ENCODE measurements around the gene BMERB1. TPM values are rescaled to one million over a fixed set of nuclear protein-coding genes. Genes with fewer than 3 reads are reported as not detected.

Gene BMERB1
- total and polyA plus RNA-seq, 2 experiments from 2014 or later = 17.3 to 28.1 TPM

DNA sequence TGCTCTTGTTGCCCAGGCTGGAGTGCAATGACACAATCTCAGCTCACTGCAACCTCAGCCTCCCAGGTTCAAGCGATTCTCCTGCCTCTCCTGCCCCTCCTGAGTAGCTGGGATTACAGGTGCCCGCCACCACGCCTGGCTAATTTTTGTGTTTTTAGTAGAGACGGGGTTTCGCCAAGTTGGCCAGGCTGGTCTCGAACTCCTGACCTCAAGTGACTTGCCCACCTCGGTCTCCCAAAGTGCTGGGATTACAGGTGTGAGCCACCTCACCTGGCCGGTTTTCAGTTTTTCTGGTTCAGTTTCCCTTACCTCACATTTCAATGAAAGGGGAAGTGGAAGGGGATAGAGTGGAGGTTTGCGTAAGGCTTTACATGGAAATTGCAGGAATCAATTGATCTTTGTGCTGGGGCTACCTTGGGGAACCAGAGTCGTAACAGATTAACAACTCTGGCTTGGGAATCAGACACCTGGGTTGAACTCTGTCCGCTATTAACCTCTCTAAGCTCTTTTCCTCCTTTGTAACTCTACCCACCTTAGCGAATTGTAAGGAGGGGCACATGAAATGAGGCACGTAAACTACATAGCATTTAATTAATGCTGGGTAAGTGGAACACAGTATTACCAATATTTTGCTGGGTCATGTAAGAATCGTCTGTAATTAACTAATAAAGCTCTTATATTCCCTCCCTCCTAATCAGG lies 35.6 kb upstream of the BMERB1 start:
- Histone ChIP-seq H3K4me3 (no peak overlapping the region), H2AFZ (no peak overlapping the region), H3F3A (replicated peaks; ENCODE audit: low read depth) (no peaks in the 10 kb centered on the region; the same call in 1 of the 2 replicates), H3K36me3 (ENCODE audit: insufficient read depth) (no peaks in the 10 kb centered on the region), H3K4me2 (0 out of 2 replicates have a peak overlapping the region, but pooled peaks have one; percentile 26), H3K27ac (ENCODE audit: low read depth) (no peak overlapping the region), H3K27me3 (ENCODE audit: insufficient read depth) (0 out of 2 replicates have a peak, but pooled peaks cover 2% of the 10 kb centered on the region), H3K4me1 (ENCODE audit: insufficient read depth) (peaks cover 12% of the 10 kb centered on the region), H3K9me2 (ENCODE audit: insufficient read depth) (no peaks in the 10 kb centered on the region), H3K79me2 (replicated peaks; ENCODE audit: insufficient read depth) (no peaks in the 10 kb centered on the region), H4K20me1 (replicated peaks; ENCODE audit: insufficient read depth) (no peaks in the 10 kb centered on the region)
- H3K4me3 Mint-ChIP-seq = no peak overlapping the region
- peaks cover 10% of the 10 kb centered on the region; the same call in 2 of the 3 replicates for H3K36me3 Mint-ChIP-seq (ENCODE audit: low read depth)
- H3K27me3 Mint-ChIP-seq (ENCODE audit: insufficient read depth, low read depth, poor library complexity) = peaks cover 12% of the 10 kb centered on the region
- DNase-seq (ENCODE audit: low spot score) = peak; percentile 23
- peaks cover 30% of the 10 kb centered on the region for H3K4me1 Mint-ChIP-seq
- no peak overlapping the region for H3K27ac Mint-ChIP-seq
- no peak for ATAC-seq
- TF ChIP-seq JUNB (IDR thresholded peaks at IDR 0.05; ENCODE audit: unreplicated experiment) = no peak
- TF ChIP-seq, protein P1, sequence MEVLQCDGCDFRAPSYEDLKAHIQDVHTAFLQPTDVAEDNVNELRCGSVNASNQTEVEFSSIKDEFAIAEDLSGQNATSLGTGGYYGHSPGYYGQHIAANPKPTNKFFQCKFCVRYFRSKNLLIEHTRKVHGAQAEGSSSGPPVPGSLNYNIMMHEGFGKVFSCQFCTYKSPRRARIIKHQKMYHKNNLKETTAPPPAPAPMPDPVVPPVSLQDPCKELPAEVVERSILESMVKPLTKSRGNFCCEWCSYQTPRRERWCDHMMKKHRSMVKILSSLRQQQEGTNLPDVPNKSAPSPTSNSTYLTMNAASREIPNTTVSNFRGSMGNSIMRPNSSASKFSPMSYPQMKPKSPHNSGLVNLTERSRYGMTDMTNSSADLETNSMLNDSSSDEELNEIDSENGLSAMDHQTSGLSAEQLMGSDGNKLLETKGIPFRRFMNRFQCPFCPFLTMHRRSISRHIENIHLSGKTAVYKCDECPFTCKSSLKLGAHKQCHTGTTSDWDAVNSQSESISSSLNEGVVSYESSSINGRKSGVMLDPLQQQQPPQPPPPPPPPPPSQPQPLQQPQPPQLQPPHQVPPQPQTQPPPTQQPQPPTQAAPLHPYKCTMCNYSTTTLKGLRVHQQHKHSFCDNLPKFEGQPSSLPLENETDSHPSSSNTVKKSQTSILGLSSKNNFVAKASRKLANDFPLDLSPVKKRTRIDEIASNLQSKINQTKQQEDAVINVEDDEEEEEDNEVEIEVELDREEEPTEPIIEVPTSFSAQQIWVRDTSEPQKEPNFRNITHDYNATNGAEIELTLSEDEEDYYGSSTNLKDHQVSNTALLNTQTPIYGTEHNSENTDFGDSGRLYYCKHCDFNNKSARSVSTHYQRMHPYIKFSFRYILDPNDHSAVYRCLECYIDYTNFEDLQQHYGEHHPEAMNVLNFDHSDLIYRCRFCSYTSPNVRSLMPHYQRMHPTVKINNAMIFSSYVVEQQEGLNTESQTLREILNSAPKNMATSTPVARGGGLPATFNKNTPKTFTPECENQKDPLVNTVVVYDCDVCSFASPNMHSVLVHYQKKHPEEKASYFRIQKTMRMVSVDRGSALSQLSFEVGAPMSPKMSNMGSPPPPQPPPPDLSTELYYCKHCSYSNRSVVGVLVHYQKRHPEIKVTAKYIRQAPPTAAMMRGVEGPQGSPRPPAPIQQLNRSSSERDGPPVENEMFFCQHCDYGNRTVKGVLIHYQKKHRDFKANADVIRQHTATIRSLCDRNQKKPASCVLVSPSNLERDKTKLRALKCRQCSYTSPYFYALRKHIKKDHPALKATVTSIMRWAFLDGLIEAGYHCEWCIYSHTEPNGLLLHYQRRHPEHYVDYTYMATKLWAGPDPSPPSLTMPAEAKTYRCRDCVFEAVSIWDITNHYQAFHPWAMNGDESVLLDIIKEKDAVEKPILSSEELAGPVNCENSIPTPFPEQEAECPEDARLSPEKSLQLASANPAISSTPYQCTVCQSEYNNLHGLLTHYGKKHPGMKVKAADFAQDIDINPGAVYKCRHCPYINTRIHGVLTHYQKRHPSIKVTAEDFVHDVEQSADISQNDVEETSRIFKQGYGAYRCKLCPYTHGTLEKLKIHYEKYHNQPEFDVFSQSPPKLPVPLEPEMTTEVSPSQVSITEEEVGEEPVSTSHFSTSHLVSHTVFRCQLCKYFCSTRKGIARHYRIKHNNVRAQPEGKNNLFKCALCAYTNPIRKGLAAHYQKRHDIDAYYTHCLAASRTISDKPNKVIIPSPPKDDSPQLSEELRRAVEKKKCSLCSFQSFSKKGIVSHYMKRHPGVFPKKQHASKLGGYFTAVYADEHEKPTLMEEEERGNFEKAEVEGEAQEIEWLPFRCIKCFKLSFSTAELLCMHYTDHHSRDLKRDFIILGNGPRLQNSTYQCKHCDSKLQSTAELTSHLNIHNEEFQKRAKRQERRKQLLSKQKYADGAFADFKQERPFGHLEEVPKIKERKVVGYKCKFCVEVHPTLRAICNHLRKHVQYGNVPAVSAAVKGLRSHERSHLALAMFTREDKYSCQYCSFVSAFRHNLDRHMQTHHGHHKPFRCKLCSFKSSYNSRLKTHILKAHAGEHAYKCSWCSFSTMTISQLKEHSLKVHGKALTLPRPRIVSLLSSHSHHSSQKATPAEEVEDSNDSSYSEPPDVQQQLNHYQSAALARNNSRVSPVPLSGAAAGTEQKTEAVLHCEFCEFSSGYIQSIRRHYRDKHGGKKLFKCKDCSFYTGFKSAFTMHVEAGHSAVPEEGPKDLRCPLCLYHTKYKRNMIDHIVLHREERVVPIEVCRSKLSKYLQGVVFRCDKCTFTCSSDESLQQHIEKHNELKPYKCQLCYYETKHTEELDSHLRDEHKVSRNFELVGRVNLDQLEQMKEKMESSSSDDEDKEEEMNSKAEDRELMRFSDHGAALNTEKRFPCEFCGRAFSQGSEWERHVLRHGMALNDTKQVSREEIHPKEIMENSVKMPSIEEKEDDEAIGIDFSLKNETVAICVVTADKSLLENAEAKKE (CRISPR knock-in tag; IDR thresholded peaks at IDR 0.05) = no peak
- no peaks in the 10 kb centered on the region; the same call in 2 of the 3 replicates for H3K9me3 Mint-ChIP-seq

DNA sequence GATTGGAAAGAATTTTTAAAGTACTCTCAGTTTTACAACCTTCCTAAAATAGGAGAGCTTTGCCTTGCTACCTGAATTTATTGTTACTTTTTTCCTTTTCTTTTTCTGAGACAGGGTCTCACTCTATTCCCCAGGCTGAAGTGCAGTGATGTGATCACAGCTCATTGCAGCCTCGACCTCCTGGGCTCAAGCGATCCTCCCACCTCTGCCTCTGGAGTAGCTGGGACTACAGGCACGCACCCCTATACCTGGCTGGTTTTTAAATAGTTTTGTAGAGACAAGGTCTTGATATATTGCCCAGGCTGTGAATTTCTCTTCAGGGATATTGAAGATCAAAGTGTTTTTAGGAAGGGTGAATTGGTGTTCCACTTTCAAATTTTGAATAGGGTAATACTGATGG lies 35.1 kb upstream of the BMERB1 start:
- no peak overlapping the region for H3K4me3 Mint-ChIP-seq
- no peaks in the 10 kb centered on the region; the same call in 2 of the 3 replicates for H3K9me3 Mint-ChIP-seq
- peaks cover 12% of the 10 kb centered on the region for H3K27me3 Mint-ChIP-seq (ENCODE audit: insufficient read depth, low read depth, poor library complexity)

More for the DNA sequence above, 35.1 kb upstream of the BMERB1 start:
- Histone ChIP-seq H3F3A (replicated peaks; ENCODE audit: low read depth) (no peaks in the 10 kb centered on the region; the same call in 1 of the 2 replicates), H3K4me2 (0 out of 2 replicates have a peak overlapping the region, but pooled peaks have one; percentile 26), H4K20me1 (replicated peaks; ENCODE audit: insufficient read depth) (no peaks in the 10 kb centered on the region), H3K4me1 (ENCODE audit: insufficient read depth) (peaks cover 12% of the 10 kb centered on the region), H3K9me2 (ENCODE audit: insufficient read depth) (no peaks in the 10 kb centered on the region), H3K4me3 (no peak overlapping the region), H3K79me2 (replicated peaks; ENCODE audit: insufficient read depth) (no peaks in the 10 kb centered on the region), H3K36me3 (ENCODE audit: insufficient read depth) (no peaks in the 10 kb centered on the region; the same call in 1 of the 2 replicates), H3K27me3 (ENCODE audit: insufficient read depth) (0 out of 2 replicates have a peak, but pooled peaks cover 2% of the 10 kb centered on the region), H3K27ac (ENCODE audit: low read depth) (no peak overlapping the region), H2AFZ (no peak overlapping the region)
- no peak overlapping the region for H3K27ac Mint-ChIP-seq
- H3K36me3 Mint-ChIP-seq (ENCODE audit: low read depth) = peaks cover 10% of the 10 kb centered on the region; the same call in 2 of the 3 replicates
- no peak for DNase-seq (ENCODE audit: low spot score)
- TF ChIP-seq EZH2 (IDR thresholded peaks at IDR 0.05; ENCODE audit: low read depth, unreplicated experiment) (no peak), EZH2phosphoT487 (IDR thresholded peaks at IDR 0.05; ENCODE audit: unreplicated experiment) (no peak), CREB1 (CRISPR knock-in tag; IDR thresholded peaks at IDR 0.05; ENCODE audit: low read depth) (no peak), STAT1 (IDR thresholded peaks at IDR 0.05; ENCODE audit: unreplicated experiment) (no peak), NANOG (IDR thresholded peaks at IDR 0.05; ENCODE audit: borderline replicate concordance) (no peak), JUNB (IDR thresholded peaks at IDR 0.05; ENCODE audit: unreplicated experiment) (no peak)
- TF ChIP-seq, protein P2, sequence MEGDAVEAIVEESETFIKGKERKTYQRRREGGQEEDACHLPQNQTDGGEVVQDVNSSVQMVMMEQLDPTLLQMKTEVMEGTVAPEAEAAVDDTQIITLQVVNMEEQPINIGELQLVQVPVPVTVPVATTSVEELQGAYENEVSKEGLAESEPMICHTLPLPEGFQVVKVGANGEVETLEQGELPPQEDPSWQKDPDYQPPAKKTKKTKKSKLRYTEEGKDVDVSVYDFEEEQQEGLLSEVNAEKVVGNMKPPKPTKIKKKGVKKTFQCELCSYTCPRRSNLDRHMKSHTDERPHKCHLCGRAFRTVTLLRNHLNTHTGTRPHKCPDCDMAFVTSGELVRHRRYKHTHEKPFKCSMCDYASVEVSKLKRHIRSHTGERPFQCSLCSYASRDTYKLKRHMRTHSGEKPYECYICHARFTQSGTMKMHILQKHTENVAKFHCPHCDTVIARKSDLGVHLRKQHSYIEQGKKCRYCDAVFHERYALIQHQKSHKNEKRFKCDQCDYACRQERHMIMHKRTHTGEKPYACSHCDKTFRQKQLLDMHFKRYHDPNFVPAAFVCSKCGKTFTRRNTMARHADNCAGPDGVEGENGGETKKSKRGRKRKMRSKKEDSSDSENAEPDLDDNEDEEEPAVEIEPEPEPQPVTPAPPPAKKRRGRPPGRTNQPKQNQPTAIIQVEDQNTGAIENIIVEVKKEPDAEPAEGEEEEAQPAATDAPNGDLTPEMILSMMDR (conservative IDR thresholded peaks at IDR 0.05; ENCODE audit: low read depth in 2 of 2) = no peak
- TF ChIP-seq, protein P3, sequence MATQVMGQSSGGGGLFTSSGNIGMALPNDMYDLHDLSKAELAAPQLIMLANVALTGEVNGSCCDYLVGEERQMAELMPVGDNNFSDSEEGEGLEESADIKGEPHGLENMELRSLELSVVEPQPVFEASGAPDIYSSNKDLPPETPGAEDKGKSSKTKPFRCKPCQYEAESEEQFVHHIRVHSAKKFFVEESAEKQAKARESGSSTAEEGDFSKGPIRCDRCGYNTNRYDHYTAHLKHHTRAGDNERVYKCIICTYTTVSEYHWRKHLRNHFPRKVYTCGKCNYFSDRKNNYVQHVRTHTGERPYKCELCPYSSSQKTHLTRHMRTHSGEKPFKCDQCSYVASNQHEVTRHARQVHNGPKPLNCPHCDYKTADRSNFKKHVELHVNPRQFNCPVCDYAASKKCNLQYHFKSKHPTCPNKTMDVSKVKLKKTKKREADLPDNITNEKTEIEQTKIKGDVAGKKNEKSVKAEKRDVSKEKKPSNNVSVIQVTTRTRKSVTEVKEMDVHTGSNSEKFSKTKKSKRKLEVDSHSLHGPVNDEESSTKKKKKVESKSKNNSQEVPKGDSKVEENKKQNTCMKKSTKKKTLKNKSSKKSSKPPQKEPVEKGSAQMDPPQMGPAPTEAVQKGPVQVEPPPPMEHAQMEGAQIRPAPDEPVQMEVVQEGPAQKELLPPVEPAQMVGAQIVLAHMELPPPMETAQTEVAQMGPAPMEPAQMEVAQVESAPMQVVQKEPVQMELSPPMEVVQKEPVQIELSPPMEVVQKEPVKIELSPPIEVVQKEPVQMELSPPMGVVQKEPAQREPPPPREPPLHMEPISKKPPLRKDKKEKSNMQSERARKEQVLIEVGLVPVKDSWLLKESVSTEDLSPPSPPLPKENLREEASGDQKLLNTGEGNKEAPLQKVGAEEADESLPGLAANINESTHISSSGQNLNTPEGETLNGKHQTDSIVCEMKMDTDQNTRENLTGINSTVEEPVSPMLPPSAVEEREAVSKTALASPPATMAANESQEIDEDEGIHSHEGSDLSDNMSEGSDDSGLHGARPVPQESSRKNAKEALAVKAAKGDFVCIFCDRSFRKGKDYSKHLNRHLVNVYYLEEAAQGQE (IDR thresholded peaks at IDR 0.05; ENCODE audit: unreplicated experiment) = no peak
- ATAC-seq = no peak
- peaks cover 34% of the 10 kb centered on the region for H3K4me1 Mint-ChIP-seq
